ENCODE results near the gene PPP1R13L.
"Not testable (repeated sequence)": the region's sequence is repeated elsewhere in the genome, so short reads cannot be mapped to it uniquely, and the experiment has no call there.

The PPP1R13L gene

GRCh38 chr19:45344621-45345505, 60.0 kb downstream of the PPP1R13L start:
- DNase-seq, result no peak

DNA sequence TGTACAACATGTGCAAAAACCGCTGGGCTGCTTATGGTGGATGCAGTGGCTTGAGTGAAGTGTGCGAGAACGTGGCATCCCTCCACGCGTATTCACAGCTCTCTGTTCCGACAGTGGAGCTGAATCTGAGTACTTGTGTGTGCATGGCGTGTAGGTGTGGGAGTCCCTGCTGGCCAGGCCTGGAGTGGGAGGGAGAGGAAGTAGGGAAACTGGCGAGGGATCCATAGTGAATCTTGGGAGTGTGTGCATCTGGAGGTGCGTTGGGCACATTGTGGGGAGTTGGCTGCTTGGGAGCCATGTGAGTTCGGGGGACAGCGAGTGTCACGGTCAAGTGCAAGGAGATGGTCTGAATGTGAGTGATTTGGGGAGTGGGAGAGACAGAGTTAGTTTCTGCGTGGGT, 62.0 kb downstream of the PPP1R13L start:
- no peak for DNase-seq

DNA sequence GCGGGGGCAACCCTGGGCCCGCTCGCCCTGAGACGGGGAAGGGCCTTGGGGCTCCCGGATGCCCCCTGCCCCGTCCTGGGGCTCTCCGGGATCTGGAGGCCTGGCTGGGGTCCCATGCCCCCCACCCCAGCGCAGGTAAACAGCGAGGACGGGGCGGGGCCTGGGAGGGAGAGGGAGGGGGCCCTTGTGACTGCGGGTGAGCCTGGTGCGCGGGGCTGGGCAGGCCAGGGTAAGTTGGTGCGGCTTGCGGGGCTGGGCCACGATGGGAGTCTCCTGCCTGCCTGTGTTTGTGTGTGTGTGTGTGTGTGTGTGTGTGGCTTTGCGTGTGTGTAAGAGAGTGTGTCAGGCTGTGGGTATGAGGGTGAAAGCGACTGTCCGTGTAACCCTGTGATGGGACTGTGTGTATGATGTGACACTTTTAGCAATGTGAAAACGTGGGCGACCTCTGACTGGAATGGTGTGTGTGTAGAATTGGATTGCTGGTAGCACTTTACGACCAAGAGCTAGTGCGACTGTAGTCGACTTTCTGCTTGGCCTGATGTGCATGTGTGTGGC, 63.9 kb downstream of the PPP1R13L start:
- DNase-seq, result no peak

DNA sequence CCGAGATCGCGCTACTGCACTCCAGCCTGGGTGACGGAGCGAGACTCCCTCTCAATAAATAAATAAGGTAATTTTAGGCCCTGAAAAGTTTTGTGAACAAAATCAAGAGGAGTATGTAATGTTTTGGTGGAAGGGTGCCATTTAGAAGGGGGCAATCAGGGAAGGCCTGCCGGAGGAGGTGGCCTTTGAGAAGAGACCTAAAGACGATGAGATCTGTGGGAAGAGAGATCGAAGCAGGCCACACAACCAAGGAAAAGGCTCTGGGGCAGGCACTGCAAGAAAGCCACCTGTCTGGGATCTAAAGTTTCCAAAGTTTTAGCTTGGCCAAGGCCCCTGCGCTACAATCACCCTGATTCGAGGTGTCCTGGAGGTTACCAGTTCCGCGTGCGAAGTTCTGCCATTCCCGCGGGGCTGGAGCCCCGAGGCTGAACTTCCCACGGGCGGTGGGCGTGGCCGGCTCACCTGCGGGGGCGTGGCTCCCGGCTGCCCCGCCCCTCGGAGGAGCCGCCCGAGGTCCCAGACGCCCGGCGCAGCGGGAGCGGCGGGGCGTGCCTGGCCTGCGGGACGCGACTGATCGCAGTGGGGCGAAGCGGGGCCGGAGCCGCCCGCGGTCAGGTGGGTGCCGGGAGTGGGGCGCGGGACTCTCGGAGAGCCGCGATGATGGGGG, 64.5 kb downstream of the PPP1R13L start, which contains the start of gene KLC3:
Gene KLC3 (plus strand): TSS at position 519 of the 667 bp plus-strand sequence. CDS start 4,792 bp downstream, outside the sequence.
- no peak for DNase-seq

DNA sequence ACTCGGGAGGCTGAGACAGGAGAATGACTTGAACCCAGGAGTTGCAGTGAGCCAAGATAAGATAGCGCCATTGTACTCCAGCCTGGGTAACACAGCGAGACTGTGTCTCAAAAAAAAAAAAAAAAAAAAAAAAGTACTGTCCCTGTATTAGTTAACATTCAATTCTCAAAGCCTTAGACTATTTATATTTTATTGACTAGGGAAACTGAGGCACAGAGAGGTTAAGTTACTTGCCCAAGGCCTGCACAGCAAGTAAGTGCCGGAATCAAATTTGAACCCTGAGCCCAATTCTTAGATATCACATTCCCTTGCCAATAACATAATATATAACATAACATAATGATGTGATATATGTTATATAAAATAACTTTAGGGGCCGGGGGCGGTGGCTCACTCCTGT, 65.2 kb downstream of the PPP1R13L start:
- no peak for DNase-seq

DNA sequence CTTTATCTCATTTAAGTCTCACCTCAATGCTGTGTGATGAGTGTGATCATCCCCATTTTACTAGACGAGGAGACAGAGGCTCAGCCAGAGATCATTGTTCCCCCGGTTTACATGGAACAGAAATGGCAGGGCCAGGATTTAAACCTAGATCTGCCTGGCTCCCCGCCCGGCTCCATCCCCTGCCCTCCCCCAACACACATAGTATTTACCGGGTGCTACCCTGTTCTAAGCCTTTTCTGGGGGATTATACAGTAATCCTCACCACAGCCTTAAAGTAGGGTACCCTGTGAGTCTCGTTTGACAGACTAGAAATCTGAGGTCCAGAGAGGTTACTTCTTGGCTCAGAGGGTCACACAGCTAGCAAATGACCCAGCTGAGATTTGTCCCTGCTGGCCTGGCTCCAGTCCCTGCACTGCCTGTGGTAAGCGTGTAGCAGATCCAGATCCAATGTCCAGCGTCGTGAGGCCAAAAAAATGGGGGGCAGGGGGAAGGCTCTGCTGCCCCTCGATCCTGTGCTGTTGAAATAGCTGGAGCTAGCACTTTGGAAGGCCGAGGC, 68.1 kb downstream of the PPP1R13L start:
- no peak for DNase-seq

DNA sequence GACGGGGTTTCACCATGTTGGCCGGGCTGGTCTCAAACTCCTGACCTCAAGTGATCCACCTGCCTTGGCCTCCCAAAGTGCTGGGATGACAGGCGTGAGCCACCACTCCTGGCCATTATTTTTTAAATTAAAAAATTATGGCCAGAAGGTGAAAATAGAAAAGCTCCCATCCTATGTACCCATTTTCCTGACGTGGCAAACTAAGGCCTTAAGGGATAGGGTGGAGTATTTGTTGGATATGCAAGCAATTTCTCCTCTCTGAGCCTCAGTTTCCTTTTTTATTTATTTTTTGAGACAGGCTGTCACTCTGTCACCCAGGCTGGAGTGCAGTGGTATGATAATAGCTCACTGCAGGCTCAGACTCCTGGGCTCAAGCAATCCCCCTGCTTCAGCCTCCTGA, 70.0 kb downstream of the PPP1R13L start:
- not testable (repeated sequence) for DNase-seq

- DNase-seq, result no peak
These were observed 71.1 kb downstream of the PPP1R13L start for GRCh38 chr19:45333609-45334303.

DNA sequence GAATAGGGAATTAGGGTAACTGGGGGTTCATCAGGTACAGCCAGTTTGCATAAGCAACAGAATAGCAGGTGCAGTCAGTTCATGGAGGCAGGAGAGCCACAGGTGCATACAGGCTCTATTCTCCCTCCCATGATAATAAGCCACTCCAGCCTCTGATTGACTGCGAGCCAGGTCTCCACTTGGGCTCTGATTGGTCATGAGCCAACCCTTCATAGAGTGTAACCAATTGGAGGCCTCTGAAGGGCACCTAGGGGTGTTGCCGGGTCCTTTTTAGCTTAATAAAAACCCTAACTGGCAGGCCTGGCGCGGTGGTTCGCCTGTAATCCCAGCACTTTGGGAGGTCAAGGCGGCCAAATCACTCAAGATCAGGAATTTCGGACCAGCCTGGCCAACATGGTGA, 73.5 kb downstream of the PPP1R13L start:
- DNase-seq, result no peak

All from fibroblast of skin of back (primary cell).